GM21723 (cell line): ENCODE results near the gene INPP5A.
"Not testable (repeated sequence)": the region's sequence is repeated elsewhere in the genome, so short reads cannot be mapped to it uniquely, and the experiment has no call there.

Experiments used
- ATAC-seq: cut with Tn5 transposase; IDR thresholded peaks from one replicate; pipeline ENCODE4 v1.9.1; 2021; ENCODE audit warnings: mild to moderate bottlenecking, moderate library complexity; ENCODE audit not compliant: unreplicated experiment

INPP5A gene

DNA sequence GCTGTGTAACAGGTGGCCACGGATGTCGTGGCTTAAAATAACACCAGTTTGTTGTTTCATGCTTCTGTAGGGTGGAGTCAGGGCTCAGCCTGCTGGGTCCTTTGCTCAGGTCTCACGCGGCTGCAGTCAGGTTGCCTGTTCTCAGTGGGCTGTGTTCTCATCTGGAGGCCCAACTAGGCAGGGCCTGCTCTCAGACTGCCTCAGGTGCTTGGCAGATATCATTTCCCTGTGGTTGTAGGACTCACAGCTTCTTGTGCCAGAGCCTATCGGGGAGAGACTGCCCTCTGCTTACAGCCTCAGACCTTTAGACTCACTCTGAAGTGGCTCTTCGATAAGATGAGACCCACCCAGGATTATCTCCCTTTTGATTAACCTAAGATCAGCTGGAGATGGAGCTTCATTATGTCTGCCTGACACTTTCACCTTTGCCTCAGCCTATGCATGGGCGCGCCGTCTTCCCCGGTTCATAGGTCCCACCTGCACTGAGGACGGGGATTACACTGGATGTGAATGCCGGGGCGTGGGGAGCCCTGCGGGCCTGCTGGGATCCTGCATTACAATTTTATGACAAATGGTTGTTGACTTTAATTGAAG, 55.3 kb downstream of the INPP5A start:
- no peak for ATAC-seq

DNA sequence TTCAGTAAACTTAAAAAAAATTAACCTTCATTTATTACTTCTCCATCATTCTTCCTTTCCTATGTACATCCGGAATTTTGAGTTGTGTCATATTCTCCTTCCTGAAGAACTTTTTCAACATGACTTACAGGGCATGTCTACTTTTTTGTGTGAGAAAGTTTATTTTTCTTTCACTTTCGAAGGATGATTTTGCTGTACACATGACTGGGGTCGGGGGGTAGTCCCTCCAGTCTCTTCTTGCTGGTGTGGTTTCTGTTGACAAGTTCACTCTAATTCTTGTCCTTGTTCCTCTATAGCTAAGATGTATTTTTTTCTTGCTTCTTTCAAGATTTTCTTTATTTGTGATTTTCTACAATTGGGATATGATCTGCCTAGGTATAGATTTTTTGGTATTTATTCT, 55.8 kb downstream of the INPP5A start:
- peak; percentile 79 for ATAC-seq

DNA sequence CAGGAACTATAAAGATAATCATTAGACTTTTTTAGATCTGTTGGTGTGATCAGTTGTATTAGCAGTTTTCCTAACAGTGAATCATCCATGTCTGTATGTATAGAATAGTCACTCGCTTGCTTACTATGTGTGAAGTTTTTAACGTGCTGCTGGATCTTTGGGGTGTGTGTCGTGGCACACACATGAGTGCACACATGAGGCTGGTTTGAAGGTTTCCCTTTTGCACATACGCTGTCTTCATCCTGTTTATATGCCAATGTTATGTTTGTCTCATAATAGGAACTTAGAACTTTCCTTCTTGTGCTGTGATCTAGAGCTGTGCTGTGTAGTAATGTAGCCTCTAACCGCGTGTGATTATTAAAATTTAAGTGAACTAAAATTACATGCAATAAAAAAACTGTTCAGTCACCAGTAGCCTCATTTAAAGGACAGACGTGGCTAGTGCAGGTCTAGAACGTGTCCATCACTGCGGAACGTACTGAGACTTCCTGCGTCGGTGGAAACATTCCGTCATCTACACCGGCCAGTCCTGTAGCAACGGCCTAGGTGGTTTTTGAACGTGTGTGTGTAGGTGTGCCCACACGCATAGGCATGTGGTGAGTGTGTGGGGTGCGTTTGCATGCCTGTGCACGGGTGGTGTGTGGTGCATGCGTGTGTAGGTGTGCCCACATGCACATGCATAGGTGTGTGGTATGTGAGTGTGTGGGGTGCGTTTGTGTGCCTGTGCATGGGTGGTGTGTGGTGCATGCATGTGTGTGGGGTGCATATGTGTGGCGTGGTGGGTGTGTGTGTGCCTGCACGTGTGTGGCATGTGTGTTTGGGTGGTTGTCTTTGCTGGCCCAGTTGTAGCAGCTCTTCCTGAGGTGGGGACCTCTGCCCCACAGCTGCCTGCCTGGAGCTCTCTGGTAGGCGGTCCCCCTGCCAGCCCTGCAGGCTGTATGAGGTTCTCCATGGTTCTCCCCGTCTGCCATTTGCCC, 56.6 kb downstream of the INPP5A start:
- peak; percentile 58 for ATAC-seq

DNA sequence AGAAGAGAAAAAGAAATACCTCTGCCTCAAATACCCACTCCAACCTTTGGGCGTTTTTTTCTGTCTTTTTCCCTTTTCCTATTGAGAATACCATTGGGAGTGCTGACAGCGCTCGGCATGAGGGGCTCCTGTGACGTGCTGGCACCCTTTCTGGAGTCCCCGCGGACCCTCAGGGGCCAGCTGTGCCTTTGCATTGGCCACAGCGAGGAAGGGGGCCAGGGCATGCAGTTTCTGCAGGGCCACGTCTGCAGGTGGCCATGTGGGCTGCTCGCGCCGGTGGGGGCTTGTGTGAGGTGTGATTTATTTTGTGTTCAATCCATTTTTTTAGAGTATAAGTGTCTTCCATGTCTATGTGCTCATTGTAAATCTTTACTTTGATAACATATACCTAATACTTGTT, 57.4 kb downstream of the INPP5A start:
- no peak for ATAC-seq

DNA sequence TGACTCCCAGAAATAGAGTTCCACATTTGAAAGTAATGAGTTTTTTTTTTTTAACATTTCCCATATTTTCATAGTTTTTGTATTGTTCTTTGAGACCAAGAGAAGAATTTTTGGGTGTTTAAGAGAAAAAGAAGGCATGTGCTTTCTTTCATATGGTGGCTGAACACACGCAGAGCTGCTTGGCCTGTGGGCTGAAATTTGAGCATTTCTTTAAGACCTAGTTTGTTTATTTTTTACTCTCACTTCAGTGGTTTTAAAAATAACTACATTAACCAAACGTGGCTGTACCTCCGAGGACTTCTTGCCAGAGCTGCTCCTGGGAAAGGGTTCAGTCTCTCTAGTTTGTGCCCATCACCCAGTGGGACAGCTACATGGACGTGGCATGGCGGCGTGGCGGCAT, 58.3 kb downstream of the INPP5A start:
- no peak for ATAC-seq

DNA sequence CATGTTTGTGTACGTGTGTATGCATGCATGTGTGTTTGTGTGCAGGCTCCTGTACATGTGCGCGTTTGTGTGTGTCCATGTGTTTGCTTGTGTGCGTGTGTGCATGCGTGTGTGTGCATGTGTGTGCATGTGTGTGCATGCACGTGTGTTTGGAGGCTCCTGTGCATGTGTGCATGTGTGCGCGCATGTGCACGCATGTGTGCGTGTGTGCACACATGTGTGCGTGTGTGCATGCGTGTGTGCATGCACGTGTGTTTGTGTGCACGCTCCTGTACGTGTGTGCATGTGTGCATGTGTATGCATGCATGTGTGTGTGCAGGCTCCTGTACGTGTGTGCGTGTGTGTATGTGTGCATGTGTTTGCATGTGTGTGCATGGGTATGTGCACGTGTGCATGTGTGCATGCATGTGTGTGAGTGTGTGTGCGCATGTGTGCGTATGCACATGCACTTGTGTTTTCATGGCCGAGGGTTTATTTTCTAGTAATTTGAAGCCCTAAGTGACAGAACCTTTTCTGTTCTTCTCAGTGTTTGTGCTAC, 59.2 kb downstream of the INPP5A start:
- ATAC-seq = no peak

DNA sequence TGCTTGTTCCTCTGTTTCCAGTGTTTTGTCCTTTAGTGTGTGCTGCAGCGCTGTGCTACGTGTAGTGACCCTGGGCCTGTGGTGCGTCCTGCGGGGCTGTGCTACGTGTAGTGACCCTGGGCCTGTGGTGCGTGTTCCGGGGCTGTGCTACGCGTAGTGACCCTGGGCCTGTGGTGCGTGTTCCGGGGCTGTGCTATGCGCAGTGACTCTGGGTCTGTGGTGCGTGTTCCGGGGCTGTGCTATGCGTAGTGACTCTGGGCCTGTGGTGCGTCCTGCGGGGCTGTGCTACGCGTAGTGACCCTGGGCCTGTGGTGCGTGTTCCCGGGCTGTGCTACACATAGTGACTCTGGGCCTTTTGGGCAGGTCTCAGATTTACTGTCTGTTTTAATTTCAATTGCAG, 60.1 kb downstream of the INPP5A start:
- no peak for ATAC-seq

DNA sequence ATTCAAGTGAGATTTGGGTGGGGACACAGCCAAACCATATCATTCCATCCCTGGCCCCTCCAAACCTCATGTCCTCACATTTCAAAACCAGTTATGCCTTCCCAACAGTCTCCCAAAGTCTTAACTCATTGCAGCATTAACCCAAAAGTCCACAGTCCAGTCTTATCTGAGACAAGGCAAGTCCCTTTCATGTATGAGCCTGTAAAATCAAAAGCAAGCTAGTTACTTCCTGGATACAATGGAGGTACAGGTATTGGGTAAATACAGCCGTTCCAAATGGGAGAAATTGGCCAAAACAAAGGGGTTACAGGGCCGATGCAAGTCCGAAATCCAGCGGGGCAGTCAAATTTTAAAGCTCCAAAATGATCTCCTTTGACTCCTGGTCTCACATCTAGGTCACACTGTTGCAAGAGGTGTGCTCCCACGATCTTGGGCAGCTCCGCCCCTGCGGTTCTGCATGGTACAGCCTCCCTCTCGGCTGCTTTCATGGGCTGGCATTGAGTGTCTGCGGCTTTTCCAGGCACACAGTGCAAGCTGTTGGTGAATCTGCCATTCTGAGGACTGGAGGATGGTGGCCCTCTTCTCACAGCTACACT, 61.5 kb downstream of the INPP5A start:
- ATAC-seq = not testable (repeated sequence)

DNA sequence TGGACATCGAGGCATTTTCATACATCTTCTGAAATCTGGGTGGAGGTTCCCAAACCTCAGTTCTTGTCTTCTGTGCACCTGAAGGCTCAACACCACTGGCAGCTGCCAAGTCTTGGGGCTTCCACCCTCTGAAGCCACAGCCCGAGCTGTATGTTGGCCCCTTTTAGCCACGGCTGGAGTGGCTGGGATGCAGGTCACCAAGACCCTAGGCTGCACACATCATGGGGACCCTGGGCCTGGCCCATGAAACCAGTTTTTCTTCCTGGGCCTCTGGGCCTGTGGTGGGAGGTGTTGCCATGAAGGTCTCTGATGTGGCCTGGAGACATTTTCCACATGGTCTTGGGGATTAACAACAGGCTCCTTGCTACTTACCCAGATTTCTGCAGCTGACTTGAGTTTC, 62.1 kb downstream of the INPP5A start:
- ATAC-seq = no peak

DNA sequence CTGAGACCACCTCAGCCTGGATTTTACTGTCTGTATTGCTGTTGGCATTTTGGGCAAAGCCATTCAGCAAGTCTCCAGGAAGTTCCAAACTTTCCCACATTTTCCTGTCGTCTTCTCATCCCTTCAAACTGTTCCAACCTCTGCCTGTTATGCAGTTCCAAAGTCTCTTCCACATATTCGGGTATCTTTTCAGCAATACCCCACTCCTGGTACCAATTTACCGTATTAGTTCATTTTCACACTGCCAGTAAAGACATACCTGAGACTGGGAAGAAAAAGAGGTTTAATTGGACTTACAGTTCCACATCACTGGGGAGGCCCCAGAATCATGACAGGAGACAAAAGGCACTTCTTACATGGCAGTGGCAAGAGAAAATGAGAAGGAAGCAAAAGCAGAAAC, 62.8 kb downstream of the INPP5A start:
- ATAC-seq = no peak

DNA sequence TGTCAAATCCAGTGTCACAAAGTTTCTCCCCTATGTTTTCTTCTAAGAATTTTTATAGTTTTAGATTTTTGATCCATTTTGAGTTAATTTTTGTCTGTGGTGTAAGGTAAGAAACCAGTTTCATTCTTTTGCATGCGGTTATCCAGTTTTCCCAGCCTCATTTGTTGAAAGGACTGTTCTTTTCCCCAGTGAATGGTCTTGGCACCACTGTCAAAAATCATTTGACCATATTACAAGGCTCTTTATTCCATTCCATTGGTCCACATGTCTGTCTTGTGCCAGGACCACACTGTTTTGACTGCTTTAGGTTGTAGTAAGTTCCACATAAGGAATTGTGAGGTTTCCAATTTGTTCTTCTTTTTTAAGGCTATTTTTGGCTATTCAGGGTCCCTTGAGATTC, 64.0 kb downstream of the INPP5A start:
- ATAC-seq = no peak

DNA sequence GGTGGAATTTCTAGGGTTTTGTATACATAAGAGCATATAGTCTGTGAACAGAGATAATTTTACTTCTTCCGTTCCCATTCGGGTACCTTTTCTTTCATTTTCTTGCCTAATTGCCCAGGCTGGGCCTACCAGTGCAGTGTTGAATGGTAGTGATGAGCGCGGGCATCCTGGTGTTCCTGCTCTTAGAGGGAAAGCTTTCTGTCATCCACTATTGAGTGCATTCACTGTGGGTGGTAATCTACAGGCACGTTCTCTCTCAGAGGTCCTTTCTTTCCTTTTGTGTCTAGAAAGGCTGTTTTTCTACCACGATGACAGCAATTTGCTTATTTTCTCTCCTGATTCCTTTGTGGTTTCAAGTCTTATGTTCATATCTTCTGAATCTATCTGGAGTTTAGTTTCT, 65.0 kb downstream of the INPP5A start:
- ATAC-seq = no peak

DNA sequence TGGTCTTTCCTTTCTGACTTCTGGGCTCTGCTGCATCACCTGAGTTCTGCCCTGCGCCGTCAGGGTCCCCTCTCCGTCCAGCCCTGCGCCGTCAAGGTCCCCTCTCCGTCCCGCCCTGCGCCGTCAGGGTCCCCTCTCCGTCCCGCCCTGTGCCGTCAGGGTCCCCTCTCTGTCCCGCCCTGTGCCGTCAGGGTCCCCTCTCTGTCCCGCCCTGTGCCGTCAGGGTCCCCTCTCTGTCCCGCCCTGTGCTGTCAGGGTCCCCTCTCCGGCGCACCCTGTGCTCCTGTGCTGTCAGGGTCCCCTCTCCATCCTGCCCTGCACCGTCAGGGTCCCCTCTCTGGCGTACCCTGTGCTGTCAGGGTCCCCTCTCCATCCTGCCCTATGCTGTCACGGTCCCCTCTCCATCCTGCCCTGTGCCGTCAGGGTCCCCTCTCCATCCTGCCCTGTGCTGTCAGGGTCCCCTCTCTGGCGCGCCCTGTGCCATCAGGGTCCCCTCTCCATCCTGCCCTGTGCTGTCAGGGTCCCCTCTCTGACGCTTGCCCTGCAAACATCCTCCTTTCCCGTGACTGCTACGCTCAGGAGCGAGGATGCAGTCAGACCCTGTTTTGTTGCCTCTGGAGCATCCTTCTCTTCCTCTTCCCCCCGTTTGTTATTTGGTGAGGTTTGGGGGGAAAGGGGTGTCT, 66.4 kb downstream of the INPP5A start:
- no peak for ATAC-seq

DNA sequence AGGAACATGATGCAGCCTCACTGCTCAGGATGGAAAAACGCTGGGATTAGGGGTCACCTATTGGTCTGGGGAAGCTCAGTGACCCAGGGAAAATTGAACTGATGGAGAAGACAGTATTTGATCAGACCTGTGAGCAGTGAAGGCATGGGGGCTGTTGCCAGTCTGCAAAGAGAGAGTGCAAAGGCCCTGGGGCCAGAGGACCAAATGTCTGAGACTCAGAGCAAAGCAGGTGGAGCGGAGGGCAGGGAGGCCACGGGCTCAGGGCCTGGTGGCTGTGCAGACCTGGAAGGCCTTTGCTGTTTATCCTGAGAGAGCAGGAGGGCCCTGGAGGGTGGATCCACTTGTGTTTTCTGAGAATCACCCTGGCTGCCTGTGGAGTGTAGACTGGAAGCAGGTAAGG, 67.1 kb downstream of the INPP5A start:
- no peak for ATAC-seq

DNA sequence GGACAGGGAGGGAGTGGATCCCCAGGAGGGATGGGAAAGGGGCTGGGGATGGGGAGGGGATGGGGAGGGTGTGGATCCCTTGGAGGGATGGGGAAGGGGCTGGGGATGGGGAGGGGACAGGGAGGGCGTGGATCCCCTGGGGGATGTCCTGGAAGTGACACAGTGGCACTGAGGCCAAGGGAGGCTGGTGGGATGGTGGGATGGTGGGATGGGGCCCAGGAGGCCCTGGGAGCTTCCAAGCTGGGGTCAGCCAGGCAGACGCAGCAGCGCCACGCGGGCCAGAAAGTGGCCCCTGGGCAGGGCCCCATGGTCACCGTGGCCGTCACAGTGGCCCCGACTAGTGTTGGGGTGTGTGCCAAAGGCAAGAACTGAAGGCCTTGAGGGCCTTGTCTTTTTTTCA, 67.8 kb downstream of the INPP5A start:
- ATAC-seq = no peak

DNA sequence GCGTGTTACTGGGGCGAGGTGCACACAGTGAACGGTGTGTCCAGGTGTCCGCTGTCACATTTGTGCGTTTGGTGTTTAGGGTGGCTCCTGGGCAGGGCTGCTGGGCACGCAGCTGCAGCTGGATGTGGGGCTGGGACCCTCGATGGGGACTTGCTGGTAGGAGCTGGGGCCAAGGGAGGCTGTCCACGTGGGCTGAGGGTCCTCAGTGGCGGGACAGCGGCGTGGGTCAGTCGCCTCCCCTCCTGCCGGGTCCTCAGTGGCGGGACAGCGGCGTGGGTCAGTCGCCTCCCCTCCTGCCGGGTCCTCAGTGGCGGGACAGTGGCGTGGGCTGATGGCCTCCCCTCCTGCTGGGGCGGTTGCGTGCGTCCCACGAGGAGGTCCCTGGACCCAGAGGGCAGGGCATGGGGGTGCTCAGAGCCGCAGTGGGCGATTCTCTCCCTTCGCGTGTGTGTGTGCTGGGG, 68.5 kb downstream of the INPP5A start:
- ATAC-seq = no peak

DNA sequence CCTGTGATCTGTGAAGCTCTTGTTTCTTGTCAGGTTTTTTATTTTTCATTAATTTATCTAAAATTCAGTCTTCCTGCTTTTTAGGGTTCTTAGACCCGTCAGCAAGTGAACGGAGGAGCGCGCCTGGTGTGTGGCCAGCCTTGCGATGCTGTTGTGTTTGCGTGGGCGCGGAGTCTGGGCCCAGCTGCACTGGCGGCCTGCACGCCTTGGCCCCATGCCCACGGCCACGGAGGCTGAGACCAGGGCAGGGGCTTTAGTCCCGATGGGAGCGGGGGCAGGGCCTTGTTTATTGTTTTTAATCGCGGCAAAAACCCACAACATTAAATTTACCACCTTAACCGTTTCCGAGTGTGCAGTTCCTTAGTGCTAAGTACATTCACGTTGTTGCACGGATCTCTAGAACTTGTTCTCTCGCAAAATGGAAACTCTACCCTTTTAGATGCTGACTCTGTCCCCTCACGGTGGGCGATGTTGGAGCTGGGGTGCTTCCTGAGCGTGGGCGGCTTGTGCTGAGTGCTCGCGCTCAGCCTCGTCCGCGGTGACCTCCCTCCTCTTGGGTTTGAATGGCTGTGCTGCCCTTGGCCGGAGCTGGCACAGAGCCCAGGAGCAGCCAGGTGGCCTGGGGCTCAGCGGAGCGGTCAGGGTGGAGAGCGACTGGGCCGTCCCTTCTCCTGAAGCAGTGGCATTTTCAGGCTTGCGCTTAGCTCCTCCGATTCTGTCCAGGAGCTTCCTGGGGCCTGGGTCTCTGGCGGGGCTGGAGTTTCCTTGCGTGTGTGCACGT, 69.1 kb downstream of the INPP5A start:
- no peak for ATAC-seq

DNA sequence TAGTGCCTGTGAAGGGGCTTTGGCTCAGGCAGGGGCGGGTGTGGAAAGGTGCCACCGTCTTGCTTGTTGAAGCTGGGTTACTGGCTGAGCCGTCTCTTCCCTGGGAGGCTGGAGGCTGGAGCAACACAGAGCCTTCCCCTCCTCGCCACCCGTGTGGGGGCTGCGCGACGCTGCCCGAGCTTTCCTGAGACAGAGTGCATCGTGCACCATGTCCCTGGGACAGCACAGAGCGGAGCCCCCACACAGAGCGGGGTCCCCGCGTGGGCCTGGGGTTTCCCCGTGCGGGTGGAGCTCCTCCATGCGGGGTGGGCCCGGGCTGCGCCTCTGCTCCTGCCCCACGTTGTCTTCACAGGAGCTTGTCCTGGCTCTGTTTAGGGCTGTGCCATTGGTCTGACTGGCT, 69.9 kb downstream of the INPP5A start:
- ATAC-seq = no peak

DNA sequence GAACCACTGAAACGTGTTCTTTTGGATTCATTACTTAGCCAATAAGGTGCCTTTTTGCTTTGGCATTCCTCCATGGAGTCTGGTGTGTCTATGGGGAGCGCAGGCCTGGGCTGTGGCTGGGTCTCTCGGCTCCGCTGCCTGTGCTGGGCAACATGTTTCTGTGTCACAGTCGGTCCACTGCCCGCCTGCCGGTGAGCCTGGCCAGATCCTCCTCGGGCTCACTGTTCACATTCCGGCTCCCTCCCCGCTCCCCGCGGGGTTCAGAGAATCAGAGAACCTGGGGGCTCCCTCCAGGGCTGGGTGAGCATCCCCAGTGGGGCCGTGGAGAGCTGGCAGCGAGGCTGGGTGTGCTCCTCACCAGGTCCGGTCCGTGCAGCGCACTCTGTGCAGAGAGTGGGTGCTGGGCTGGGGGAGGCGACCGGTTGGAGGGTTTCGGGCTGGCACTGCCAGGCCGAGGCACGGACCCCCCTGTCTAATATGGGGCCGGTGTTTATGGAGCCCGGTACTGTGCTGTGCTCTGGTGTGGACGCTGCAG, 70.4 kb downstream of the INPP5A start:
- ATAC-seq = no peak
